HG02759 (cell line): Measurements from ENCODE around the gene HTN3.
"Not testable (repeated sequence)": the region's sequence is repeated elsewhere in the genome, so short reads cannot be mapped to it uniquely, and the experiment has no call there.

Experiments used
- ATAC-seq: cut with Tn5 transposase; IDR thresholded peaks from one replicate; pipeline ENCODE4 v1.9.1; 2021; ENCODE audit warnings: mild to moderate bottlenecking, moderate library complexity; ENCODE audit not compliant: unreplicated experiment

HTN3 gene

DNA sequence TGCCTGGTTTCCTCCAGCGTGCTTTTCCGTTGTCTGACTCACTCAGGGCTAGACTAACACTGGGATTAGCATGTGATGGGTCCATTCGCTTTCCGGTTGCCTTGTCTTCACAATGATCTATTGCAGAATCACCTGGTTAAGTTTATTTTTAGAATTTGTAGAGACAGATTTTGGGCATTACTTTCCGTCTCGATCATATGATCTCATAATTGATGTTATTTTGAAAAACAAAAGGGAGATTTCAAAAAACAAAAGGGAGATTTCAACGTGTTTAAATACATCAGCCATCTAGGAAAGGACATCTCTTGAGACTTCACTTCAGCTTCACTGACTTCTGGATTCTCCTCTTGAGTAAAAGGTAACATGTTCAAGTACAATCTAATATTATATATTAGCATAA lies at the start of gene HTN3:
TSS of gene HTN3 (plus strand) at position 301 of the 400 bp plus-strand sequence. CDS start 2,282 bp downstream, outside the sequence.
- not testable (repeated sequence) for ATAC-seq

- ATAC-seq: no peak
These were observed 44.2 kb upstream of the HTN3 start for GRCh38 chr4:69984030-69984443.

DNA sequence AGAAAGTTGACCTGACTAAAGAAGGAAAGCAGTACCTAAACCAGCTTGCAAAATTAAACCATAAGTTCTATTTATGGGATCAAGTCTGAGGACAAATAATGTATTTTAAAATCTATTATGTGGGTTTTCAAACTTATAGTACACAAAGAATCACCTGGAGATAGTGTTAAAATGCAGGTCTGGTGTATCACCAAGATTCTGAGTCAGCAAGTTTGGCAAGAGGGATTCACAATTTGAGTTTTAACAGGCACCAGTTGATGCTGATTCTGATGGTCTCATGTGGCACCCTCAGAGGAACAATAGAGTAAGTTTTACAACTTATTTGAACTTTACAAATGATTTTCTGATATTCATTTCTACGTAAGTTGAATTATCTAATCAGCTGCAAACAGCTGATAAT lies 41.6 kb upstream of the HTN3 start:
- ATAC-seq: no peak

- no peak for ATAC-seq
These were observed 37.2 kb upstream of the HTN3 start for GRCh38 chr4:69991016-69991415.

GRCh38 chr4:69994782-69995181 lies 33.5 kb upstream of the HTN3 start:
- ATAC-seq: no peak

DNA sequence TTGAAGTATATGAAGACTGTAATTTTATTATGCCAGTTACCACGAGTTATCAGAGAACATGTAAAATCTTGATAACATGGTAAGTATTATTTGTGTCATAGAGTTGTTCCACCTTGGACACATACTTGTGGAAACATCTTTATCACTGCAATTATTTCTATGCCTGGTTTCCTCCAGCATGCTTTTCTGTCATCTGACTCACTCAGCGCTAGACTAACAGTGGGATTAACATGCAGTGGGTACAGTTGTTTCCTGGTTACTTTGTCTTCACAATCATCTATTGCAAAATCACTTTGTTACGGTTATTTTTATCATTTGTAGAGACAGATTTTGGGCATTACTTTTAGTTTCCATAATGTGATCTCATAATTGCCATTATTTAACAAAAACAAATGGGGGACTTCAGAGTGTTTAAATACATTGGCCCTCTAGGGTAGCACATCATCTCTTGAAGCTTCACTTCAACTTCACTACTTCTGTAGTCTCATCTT lies 32.7 kb upstream of the HTN3 start, which contains the start of gene STATH:
TSS of gene STATH (plus strand) at position 441 of the 491 bp plus-strand sequence. CDS start 2,472 bp downstream, outside the sequence.
- ATAC-seq: no peak

DNA sequence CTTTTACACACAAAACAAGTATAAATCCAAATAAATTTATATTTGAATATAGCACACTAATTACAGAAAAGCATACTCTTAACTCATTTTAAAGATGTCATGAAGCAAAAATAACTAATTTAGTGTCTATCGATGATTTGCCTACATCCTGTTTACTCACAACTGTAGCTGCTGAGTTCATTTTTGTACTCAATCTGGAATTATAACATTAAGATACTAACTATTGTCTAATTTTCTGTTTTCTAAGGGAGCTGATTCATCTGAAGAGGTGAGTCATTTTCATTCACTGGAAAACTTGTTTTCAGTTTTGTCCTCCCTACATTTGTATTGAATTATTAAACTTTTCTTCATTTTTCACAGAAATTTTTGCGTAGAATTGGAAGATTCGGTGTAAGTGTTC lies 28.8 kb upstream of the HTN3 start:
- ATAC-seq: no peak

GRCh38 chr4:70000711-70001110 lies 27.5 kb upstream of the HTN3 start:
- ATAC-seq: no peak

GRCh38 chr4:70002507-70002906 lies 25.8 kb upstream of the HTN3 start:
- ATAC-seq: no peak

DNA sequence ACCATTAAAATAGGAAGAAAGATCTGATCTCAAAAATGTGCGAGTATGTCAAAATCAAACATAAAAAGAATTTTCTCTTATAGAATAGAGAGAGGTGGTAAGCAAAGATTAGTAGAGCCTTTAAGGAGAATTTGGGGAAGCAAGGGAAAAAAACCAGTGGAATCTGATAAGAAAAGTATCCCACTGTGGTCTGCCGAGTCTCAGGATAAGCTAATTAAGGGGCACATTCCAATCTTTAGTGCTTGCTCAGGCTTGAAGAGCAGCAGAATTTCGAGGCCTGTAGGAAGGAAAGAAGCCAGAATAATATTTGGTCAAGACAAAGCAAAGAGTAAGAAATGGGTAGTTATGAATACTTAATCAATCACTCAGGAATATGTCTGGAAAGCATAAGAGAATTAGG lies 19.5 kb upstream of the HTN3 start:
- no peak for ATAC-seq

DNA sequence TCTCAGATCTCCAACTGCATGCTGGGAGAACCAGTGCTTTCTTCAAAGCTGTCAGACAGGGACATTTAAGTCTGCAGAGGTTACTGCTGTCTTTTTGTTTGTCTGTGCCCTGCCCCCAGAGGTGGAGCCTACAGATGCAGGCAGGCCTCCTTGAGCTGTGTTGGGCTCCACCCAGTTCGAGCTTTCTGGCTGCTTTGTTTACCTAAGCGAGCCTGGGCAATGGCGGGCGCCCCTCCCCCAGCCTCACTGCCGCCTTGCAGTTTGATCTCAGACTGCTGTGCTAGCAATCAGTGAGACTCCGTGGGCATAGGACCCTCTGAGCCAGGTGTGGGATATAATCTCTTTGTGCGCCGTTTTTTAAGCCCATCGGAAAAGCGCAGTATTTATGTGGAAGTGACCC lies 9.3 kb upstream of the HTN3 start:
- ATAC-seq: not testable (repeated sequence)

DNA sequence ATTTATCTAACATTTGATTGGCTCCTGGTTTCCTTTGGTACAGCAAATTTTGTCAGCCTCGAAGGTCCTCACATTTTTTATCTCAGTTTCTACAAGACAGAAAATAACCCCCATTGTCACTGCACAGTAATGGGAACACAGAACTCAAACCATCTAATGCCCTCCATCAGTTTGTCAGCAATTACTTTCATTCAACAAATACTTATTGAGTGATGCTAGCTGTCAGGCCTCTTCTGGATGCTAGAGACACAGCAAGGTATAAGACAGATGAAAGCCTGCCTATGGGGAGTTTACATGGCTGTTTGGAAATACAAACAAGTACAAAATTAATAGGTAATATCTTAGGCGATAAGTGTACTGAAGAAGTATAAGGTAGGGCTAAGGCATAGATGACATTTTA lies 5.0 kb upstream of the HTN3 start:
- no peak for ATAC-seq

- no peak for ATAC-seq
These were observed 1.2 kb upstream of the HTN3 start for GRCh38 chr4:70027011-70027410.

GRCh38 chr4:70037559-70037958 lies 9.3 kb downstream of the HTN3 start:
- ATAC-seq: not testable (repeated sequence)

DNA sequence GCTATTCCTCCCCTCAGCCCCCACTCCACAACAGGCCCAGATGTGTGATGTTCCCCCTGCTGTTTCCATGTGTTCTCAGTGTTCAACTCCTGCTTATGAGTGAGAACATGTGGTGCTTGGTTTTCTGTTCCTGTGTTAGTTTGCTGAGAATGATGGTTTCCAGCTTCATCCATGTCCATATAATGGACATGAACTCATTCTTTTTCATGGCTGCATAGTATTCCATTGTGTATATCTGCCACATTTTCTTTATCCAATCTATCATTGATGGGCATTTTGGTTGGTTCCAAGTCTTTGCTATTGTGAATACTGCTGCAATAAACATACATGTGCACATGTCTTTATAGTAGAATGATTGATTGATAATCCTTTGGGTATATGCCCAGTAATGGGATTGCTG lies 11.7 kb downstream of the HTN3 start:
- not testable (repeated sequence) for ATAC-seq

- no peak for ATAC-seq
These were observed 13.5 kb downstream of the HTN3 start for GRCh38 chr4:70041652-70042286.

- not testable (repeated sequence) for ATAC-seq
These were observed 21.9 kb downstream of the HTN3 start, which contains the start of gene HTN1 for GRCh38 chr4:70050138-70050537. TSS of gene HTN1 (plus strand) at chr4:70050438. CDS start at chr4:70053077, 2,639 bp downstream.

DNA sequence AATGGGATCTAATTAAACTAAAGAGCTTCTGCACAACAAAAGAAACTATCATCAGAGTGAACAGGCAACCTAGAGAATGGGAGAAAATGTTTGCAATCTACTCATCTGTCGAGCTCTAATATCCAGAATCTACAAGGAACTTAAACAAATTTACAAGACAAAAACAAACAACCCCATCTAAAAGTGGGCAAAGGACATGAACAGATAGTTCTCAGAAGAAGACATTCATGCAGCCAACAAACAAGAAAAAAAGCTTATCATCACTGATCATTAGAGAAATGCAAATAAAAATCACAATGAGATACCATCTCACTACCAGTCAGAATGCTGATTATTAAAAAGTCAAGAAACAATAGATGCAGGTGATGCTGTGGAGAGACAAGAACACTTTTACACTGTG lies 28.3 kb downstream of the HTN3 start:
- ATAC-seq: not testable (repeated sequence)

DNA sequence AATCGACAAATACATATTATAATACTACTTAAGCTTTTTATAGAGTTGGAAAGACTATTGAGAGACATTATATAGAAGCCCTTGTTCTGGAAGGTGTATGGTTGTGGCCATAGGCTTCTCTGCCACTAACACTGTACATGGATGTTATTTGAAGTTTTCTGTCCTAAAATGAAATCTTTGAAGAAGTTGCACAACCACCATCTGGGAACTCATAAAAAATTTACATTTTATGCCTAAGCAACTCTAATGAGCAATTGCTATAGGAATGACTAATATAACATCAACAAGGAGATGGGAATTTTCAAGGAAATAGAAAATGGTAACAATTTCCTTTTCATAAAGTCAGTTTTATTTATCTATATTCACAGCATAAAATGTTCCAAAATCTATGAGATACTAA lies 29.4 kb downstream of the HTN3 start:
- ATAC-seq: no peak

DNA sequence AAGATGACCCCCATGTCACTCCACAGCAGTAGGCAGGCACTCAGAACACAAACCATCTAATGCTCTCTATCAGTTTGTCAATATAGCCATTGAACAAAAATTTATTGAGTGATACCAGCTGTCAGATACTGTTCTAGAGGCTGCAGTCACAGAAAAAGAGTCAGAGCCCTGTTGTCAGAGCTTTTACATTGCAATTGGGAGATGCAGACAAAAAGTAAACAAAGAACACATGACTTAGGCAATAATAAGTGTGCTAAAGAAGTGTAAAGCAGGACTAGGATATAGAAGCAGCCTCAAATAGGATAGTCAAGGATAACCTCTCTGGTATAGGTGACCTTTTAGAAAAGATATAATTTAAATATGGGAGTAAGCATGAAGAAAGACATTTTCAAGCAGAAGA lies 30.9 kb downstream of the HTN3 start:
- no peak for ATAC-seq

DNA sequence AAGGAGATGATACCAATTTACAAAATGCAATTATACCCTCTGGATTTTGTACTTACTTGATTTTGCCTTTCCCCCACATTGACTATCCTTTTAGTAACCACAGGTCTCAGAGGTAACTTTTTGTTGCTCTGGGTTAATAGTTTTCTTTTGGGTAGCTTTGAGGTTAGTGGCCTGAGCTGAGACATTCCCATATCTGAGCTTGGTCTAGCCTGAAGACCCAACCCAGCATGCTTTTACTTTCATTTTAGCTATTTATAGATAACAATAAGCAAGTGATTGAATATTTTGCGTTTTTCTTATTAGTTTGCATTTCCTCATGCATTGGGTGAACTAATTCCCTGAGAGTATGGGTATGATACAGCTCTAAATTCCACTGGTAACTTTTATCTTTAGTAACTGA lies 33.7 kb downstream of the HTN3 start:
- peak; percentile 95 for ATAC-seq

DNA sequence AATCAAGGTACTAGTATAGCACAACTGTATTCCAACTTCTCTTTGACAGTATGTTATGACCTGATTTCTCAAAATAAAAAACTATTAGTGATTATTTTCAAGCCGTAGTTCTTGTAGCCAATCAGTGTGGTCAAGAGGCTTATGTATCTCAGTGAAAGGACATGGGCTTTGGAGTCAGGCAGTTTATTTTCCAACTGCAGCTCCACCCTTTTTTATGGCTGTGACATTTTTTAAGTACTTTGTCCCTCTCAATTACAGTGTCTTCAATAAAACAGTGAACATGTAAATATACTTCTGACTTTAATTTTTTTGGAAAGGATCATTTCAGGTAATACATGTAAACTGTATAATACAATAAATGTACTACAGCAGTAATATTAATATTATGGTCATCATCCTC lies 51.9 kb downstream of the HTN3 start:
- no peak for ATAC-seq
